ENCODE measurements around the gene TMC2. TPM values are rescaled to one million over a fixed set of nuclear protein-coding genes. Genes with fewer than 3 reads are reported as not detected.
A peak's percentile ranks its signal among the peaks of the same experiment; 100 is the strongest.

TMC2 gene
- total RNA-seq, 1 experiment from 2014 or later, result not detected

GRCh38 chr20:2654831-2655230 lies 118.5 kb downstream of the TMC2 start:
- TF ChIP-seq EZH2 (IDR thresholded peaks at IDR 0.05; ENCODE audit: borderline replicate concordance, low read depth, low read length, poor library complexity, severe bottlenecking), result no peak
- no peak for TF ChIP-seq CTCF (conservative IDR thresholded peaks at IDR 0.05; ENCODE audit: low read depth, low read length)
- Histone ChIP-seq H3K27me3 (replicated peaks; ENCODE audit: insufficient read depth, low read depth, low read length, poor library complexity) (no peaks in the 10 kb centered on the region), H3K36me3 (ENCODE audit: insufficient read depth, low read length, poor library complexity, severe bottlenecking) (peaks cover 69% of the 10 kb centered on the region), H3K27ac (ENCODE audit: low read depth, low read length, poor library complexity, severe bottlenecking) (peak overlapping the region; percentile 90), H3K4me3 (ENCODE audit: low read depth, low read length, poor library complexity, severe bottlenecking) (peak overlapping the region; percentile 100), H3K4me1 (ENCODE audit: insufficient read depth, low read length, poor library complexity, severe bottlenecking) (peaks cover 25% of the 10 kb centered on the region), H3K9me3 (ENCODE audit: low read depth, low read length, poor library complexity, severe bottlenecking) (no peaks in the 10 kb centered on the region)
- CTCF ChIA-PET, result no interaction called here
- POLR2A ChIA-PET (ENCODE audit: low non-redundant PET), result interaction anchor here (0.9 kb wide), 1 partner anchor 130 kb away, joined by 3 read pairs; no protein-coding TSS in a partner anchor
- no peak for DNase-seq (ENCODE audit: low spot score)
- intact Hi-C loops (cut with micrococcal nuclease; ENCODE audit: unreplicated experiment), result no loop called here
- no TSS peak for BruUV-seq (replicated peaks)

GRCh38 chr20:2655331-2656116 lies 119.2 kb downstream of the TMC2 start:
- Histone ChIP-seq H3K27ac (ENCODE audit: low read depth, low read length, poor library complexity, severe bottlenecking) (peak overlapping the region; percentile 13), H3K4me3 (ENCODE audit: low read depth, low read length, poor library complexity, severe bottlenecking) (peak overlapping the region; percentile 100)

DNA sequence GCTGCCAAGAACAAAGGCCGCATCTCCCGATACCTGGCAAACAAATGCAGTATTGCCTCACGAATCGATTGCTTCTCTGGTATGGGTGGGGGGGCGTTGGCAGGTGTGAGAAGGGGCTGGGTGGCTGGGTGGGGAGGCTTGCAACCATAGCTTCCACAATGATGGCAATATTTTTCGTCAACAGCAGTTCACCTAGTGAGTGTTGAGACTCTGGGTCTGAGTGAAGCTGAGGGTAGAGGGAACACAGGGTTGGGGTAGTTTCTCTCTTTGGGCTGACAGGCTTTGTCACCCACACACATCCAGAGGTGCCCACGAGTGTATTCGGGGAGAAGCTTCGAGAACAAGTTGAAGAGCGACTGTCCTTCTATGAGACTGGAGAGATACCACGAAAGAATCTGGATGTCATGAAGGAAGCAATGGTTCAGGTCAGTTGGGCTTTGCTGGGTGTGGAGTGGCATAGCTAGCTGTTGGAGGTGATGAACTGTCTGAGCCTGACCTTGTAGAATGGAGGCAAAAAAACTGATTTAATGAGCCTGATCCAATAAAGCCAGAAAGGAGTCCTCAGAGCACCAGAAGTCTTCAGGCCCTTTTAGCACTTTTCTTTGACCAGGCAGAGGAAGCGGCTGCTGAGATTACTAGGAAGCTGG lies 120.2 kb downstream of the TMC2 start:
- H3K36me3 ChIP-seq (ENCODE audit: insufficient read depth, low read length, poor library complexity, severe bottlenecking), result peaks cover 80% of the 10 kb centered on the region
- DNase-seq (ENCODE audit: low spot score), result no peak
- H3K27ac ChIP-seq (ENCODE audit: low read depth, low read length, poor library complexity, severe bottlenecking), result no peak overlapping the region
- TF ChIP-seq CTCF (conservative IDR thresholded peaks at IDR 0.05; ENCODE audit: low read depth, low read length) (no peak), EZH2 (IDR thresholded peaks at IDR 0.05; ENCODE audit: borderline replicate concordance, low read depth, low read length, poor library complexity, severe bottlenecking) (no peak)
- H3K27me3 ChIP-seq (replicated peaks; ENCODE audit: insufficient read depth, low read depth, low read length, poor library complexity), result no peaks in the 10 kb centered on the region
- CTCF ChIA-PET, result interaction anchor here (0.5 kb wide), 1 partner anchor 80 kb away, joined by 4 read pairs; no protein-coding TSS in a partner anchor
- H3K4me3 ChIP-seq (ENCODE audit: low read depth, low read length, poor library complexity, severe bottlenecking), result no peak overlapping the region
- H3K4me1 ChIP-seq (ENCODE audit: insufficient read depth, low read length, poor library complexity, severe bottlenecking), result peaks cover 16% of the 10 kb centered on the region
- POLR2A ChIA-PET (ENCODE audit: low non-redundant PET), result no interaction called here
- BruUV-seq (replicated peaks), result no TSS peak
- intact Hi-C loops (cut with micrococcal nuclease; ENCODE audit: unreplicated experiment), result no loop called here
- no peaks in the 10 kb centered on the region for H3K9me3 ChIP-seq (ENCODE audit: low read depth, low read length, poor library complexity, severe bottlenecking)

More at GRCh38 chr20:2655331-2656116, 119.2 kb downstream of the TMC2 start:
- intact Hi-C loops (cut with micrococcal nuclease; ENCODE audit: unreplicated experiment), result no loop called here
- no peaks in the 10 kb centered on the region for H3K9me3 ChIP-seq (ENCODE audit: low read depth, low read length, poor library complexity, severe bottlenecking)
- no peak for DNase-seq (ENCODE audit: low spot score)
- CTCF ChIA-PET, result no interaction called here
- POLR2A ChIA-PET (ENCODE audit: low non-redundant PET), result interaction anchor here (0.5 kb wide), 1 partner anchor 54 kb away, joined by 4 read pairs; no protein-coding TSS in a partner anchor
- no TSS peak for BruUV-seq (replicated peaks)
- no peak for TF ChIP-seq CTCF (conservative IDR thresholded peaks at IDR 0.05; ENCODE audit: low read depth, low read length)
- H3K27me3 ChIP-seq (replicated peaks; ENCODE audit: insufficient read depth, low read depth, low read length, poor library complexity), result no peaks in the 10 kb centered on the region
- peaks cover 76% of the 10 kb centered on the region for H3K36me3 ChIP-seq (ENCODE audit: insufficient read depth, low read length, poor library complexity, severe bottlenecking)
- peaks cover 25% of the 10 kb centered on the region for H3K4me1 ChIP-seq (ENCODE audit: insufficient read depth, low read length, poor library complexity, severe bottlenecking)

Data from A673 (cell line).